CD4-positive, alpha-beta T cell treated with Interleukin-6 at 100 ng/mL for 8 hours (primary cell): ENCODE data around the gene SUSD3.
"Not testable (repeated sequence)": the region's sequence is repeated elsewhere in the genome, so short reads cannot be mapped to it uniquely, and the experiment has no call there.

Experiments
- DNase-seq: peaks from one replicate; pipeline ENCODE4 v3.0.0-alpha.2; 2020; ENCODE audit warnings: mixed read lengths, low spot score

SUSD3 gene

GRCh38 chr9:93092251-93092991 is 33.9 kb downstream of the SUSD3 start:
- DNase-seq = no peak

DNA sequence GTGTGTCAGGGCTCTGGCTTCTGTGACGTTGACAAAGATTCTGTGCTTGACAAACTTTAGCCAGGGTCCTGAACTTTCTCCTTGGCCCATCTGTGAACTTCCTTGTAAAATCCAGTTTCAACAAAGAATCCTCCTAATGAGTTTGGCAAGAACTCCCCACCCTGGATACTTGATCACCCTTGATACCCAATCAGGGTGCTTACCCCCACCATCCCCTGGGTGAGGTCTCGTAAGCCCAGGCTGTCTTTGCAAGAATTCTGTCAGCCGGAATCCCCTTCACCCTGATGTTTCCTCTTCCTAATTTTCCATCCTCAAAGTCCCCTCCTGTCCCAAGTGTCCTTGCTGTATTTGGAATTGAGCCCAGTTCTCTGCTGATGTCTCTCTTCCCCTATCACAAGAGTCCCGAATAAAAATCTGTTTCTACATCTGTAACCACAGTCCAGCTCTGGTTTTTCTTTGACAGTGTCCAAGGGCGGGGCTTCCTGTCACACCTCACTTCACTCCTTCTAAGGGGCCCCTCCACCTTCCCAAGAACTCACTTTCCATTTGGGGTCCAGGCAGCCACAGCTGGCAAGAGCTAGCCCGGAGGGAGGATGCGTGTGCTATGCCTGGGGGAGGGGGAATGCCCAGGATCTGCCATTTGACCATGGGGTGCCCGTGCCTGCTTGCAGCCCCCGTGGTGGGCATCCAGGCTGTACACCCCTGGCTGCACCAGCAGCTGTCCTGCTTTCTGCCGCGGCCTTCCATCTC is 34.8 kb downstream of the SUSD3 start:
- no peak for DNase-seq

GRCh38 chr9:93093877-93094657 is 35.6 kb downstream of the SUSD3 start:
- DNase-seq = no peak

DNA sequence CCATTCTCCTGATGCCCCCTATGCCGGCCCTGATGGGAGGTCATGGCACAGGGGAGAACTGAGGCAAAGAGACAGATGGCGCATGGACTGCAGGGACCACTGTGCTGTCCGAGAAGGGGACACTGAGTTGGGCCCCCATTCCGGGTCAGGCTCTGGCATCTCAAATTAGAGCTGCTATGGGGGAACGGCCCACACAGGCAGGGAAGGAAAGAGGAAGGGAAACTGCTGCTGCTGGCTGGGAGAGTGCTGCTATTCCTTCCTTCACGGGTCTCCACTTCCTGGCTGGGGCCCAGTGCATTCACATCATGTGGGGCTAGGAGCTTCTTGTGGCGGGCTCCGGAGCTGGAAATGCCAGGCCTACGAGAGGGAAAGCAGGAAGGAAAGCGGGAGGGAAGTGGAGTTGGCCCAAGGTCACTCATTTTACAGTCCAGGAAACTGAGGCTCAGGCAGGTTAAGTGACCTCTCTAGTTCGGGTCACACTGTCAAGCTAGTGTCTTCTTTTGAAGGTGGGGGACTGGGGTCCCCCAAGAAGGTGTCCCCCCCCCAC is 36.2 kb downstream of the SUSD3 start:
- no peak for DNase-seq

DNA sequence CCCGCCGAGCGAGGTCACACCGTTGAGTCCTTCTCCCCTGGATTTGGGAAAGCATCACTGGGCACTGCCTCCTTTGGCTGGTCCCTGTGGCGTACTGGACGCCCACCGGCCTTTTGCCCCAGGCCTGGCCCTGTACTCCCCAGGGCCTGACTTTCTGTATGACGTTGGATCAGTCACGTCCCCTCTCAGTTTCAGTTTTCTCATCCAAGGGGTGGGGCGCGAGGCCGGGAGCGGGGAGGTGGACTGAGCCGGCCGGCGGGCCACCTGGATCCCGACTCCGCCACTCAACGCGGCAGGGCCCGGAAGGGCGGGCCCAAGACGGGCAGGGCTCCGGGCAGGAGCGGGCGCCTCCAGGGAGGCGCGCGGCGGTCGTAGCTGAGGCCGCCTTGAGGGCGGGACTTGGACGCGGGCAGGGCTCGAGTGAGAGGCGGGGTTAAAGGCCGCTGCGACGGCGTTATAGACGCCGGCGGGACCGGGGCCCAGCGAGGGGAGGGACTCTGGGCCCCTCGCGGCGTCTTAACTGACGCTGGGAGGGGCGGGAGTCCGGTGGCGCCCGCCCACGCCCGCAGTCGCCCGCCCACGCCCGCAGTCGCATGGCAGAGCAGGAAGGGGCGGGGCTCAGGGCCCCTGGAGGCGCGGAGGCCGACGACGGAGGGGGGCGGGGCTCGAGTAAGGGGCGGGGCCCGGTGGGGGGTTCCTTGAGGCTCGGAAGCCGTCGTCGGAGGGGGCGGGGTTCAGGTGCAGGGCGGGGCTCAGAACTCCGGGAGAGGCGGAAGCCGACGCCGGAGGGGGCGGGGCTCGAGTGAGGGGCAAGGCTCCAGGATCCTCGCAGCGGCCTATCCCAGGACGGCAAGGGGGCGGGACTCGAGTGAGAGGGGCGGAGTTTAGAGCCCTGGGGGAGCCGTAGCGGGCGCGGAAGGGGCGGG is 37.0 kb downstream of the SUSD3 start:
- DNase-seq = peak; percentile 100

DNA sequence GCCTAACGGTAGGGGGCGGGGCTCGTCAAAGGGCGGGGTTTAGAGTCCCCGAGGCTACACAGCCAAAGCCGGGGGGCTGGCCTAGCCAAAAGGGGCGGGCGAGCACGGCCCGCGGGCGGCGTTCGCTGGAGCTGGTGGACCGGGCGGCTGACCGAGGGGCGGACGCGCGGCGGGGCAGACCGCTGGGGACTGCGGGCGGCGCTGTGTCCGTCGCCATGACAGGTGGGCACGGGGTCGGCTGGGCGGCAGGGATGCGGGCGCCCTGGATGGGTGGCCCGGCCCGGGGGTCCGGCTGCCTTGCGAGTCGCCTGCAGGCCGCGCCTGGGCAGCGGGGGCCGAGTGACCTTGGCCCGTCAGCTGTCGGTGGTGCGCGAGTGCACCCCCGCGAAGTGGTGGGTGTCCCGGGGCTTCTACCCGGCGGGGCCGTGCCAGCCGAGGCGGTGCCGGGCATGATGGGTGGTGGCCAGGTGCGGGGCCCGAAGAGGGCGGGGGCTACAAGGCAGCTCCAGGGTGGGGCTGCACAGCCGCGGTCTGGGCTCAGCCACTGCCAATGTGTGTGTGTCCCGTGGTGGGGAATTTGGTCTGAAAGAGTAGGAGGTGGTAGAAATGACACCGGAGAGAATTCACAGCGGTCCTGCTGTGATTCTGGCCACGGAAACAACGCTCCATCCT is 37.8 kb downstream of the SUSD3 start, which contains the start of gene CARD19:
Gene CARD19 (plus strand): TSS at position 87 of the 672 bp plus-strand sequence. CDS start 129 bp downstream, at position 216.
- DNase-seq = peak; percentile 45

GRCh38 chr9:93096811-93097382 is 38.4 kb downstream of the SUSD3 start:
- DNase-seq = no peak

DNA sequence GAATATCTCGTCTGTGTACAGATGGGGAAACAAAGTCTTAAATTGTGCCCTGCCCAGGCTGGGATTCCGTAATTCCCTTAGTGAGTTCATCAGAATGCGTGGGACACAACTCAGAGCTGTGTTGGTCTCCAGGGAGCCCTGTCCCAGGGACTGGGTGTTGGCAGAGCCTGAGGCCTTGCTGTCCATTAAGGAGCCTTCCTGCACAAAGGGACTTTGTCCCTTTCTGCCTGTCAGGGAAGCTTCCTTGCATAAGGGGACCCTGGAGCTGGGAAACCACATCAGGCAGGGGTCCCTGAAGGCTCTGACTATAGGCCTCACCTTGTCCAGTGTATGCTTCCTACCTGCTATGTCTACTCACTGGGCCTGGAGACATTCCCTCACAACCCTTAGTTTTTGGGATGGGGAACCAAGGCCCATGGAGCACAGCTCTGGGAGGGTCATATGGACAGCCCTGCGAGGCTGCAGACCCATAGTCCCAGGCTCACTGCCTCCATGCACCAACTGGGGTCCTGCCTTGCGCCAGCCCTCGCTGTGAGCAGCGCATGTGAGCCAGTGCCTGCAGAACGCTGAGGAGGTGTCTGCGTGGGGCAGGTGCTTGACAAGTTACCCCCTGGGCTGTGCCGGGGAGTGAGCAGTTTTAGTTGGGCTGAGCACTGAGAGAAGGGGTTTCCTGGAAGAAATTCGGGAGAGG is 39.2 kb downstream of the SUSD3 start:
- no peak for DNase-seq

DNA sequence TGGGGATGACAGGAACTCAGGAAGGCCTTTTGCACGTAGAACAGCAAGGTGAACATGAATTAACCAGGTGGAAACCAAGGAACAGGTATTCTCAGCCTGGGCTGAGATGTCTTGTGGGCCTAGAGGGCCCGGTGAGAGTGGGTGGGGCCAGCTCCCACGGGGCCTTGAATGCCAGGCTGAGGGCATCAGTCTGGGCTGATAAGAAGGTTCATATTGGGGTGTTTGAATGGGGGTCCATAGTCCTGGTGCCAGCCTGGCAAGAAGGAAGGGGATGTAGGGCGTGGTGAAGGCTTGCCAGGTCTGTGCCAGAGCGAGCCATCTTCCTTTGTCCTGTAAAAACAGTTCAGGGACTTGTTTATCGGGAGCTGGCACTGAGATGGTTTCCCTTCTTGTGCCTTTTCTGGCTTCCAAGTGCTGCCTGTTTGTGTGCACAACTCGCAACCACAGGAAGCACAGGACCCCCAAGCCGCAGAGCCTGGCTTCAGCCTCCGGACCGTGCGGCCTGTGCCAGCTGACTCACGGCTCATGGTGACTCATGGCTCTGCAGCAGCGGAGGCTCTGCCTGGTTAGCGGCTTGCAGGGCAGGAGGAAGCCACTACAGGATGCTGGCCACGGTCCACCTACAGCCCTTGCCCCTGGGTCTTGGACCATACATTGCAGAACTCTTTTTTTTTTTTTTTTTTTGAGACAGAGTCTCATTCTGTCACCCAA is 39.9 kb downstream of the SUSD3 start:
- peak; percentile 63 for DNase-seq

- no peak for DNase-seq
These were observed 41.2 kb downstream of the SUSD3 start for GRCh38 chr9:93099551-93100275.

DNA sequence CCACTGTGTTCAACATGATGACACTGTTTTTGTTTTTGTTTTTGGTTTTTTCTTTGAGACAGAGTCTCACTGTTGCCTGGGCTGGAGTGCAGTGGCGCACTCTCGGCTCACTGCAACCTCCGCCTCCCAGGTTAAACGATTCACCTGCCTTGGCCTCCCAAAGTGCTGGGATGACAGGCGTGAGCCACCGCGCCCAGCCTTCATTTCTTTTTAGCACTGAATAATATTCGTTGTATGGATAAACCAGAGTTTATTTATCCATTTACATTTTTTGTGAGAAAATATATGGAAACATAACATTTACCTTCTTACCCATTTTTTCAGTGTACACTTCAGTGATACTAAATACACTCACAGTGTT is 41.8 kb downstream of the SUSD3 start:
- no peak for DNase-seq

- DNase-seq = not testable (repeated sequence)
These were observed 42.6 kb downstream of the SUSD3 start for GRCh38 chr9:93101086-93101485.

- no peak for DNase-seq
These were observed 47.1 kb downstream of the SUSD3 start for GRCh38 chr9:93105620-93106019.

DNA sequence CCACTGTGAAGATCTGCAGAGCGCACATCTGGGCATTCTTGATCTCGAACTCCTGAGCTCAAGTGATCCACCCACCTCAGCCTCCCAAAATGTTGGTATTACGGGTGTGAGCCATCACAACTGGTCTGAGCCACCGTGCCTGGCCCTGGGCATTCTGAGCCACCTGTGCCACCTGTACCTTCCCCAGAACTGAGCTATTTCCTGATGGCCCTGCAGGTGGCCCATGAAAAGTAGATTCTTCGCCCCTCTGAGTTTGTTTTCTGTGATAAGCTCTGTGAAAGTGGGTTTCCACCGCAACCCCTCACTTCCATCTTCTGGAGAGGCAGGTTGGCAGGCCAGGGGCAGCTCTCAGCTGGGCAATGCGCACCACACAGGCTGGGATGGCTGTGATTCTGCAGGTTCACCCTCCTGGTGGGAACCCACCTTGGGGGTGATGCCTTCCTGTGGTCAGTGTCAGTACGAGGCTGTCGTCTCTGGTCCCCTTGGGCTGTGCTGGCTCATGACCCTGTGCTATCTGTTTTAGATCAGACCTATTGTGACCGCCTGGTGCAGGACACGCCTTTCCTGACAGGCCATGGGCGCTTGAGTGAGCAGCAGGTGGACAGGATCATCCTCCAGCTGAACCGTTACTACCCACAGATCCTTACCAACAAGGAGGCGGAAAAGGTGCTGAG is 48.8 kb downstream of the SUSD3 start:
- no peak for DNase-seq

DNA sequence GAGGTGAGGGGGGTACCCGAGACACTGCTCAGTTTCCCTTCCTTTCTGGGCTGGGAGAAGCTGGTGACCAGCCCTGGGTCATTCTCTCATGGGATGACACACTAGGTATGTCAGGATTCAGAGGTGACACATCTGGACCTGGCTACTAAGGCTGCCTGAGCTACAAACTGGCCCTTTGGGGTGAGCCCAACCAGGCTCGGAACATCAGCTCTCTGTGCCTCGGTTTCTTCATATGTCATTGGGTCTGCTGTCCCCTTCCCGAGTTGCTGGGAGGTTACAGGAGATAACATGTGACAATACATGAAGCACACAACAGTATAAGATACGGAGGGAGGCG is 49.3 kb downstream of the SUSD3 start:
- no peak for DNase-seq

- no peak for DNase-seq
These were observed 50.0 kb downstream of the SUSD3 start for GRCh38 chr9:93108291-93109041.

DNA sequence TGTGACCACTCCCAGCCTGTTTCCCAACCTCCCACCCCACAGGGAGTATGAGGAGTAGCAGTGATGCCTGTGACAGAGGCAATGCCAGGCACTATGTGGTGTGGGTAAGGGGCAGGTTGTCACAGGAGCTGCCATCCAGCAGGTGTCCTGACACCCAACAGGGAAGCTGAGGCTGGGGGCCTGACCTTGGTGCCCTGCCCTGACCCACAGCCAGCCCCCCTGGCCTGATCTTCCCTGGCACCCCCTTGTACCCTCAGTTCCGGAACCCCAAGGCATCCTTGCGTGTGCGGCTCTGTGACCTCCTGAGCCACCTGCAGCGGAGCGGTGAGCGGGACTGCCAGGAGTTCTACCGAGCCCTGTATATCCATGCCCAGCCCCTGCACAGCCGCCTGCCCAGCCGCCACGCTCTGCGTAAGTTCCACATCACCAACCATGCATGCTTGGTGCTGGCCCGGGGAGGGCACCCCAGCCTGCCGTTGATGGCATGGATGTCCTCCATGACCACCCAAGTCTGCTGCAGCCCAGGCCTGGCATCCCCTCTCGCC is 51.9 kb downstream of the SUSD3 start:
- DNase-seq = no peak
